Vagina (tissue), 2 donors: ENCODE results near the gene BMP2K. TPM values are rescaled to one million over a fixed set of nuclear protein-coding genes. Genes with fewer than 3 reads are reported as not detected.

ENCODE experiments used
- DNase-seq, 2 donors: peaks; one replicate each; pipeline ENCODE4 v3.0.0-alpha.2; 2017; ENCODE audit errors: extremely low spot score in 2 of 2
- H3K27ac ChIP-seq: fragments of 200-600 bp; sonication (generic); one replicate; pipeline ENCODE4 v1.5.1; 2019
- H3K27me3 ChIP-seq: fragments of 200-600 bp; sonication (generic); one replicate; pipeline ENCODE4 v1.5.1; 2019
- H3K36me3 ChIP-seq, 2 donors: fragments of 200-600 bp; sonication (generic); one replicate each; pipeline ENCODE4 v1.5.1; 2017 to 2019
- H3K4me1 ChIP-seq: fragments of 200-600 bp; sonication (generic); one replicate; pipeline ENCODE4 v1.5.1; 2019
- H3K4me3 ChIP-seq, 2 donors: fragments of 200-600 bp; sonication (generic); 1 replicate in 1 of 2; 2 replicates in 1 of 2; pipeline ENCODE4 v1.5.1; 2016 to 2019
- H3K9me3 ChIP-seq: fragments of 200-600 bp; sonication (generic); one replicate; pipeline ENCODE4 v1.5.1; 2019
- CTCF ChIP-seq, 3 experiments: fragments of 450-650 bp in 2 of 3; fragments of 200-600 bp in 1 of 3; sonication (generic) in 1 of 3; IDR thresholded peaks; one replicate each; pipeline ENCODE4 v1.5.1; 2017 to 2019; ENCODE audit warnings: antibody characterized with exemption in 3 of 3, mild to moderate bottlenecking in 2 of 3, moderate library complexity in 2 of 3
- POLR2A ChIP-seq, 2 donors: fragments of 450-650 bp; IDR thresholded peaks; one replicate each; pipeline ENCODE4 v1.6.1; 2017; ENCODE audit warnings: antibody characterized with exemption in 2 of 2, mild to moderate bottlenecking in 2 of 2, moderate library complexity in 2 of 2
- POLR2AphosphoS5 ChIP-seq, 2 donors: sonication (generic); formaldehyde crosslinking; IDR thresholded peaks; one replicate each; pipeline ENCODE4 v1.9.0; 2017; ENCODE audit warnings: antibody characterized with exemption in 2 of 2, mild to moderate bottlenecking in 2 of 2, low read depth in 1 of 2; ENCODE audit not compliant: insufficient read depth in 1 of 2
- intact Hi-C: fragments of 100-400 bp; cut with DNase I; formaldehyde crosslinking; loops from one replicate; pipeline ENCODE4 v1.15.1; 2023
- total RNA-seq: library from RNA; depleted of rRNA; stranded (reverse); fragments of >200 nt; gene quantifications from one replicate; pipeline ENCODE4 v1.2.3, GENCODE V29; 2016

Gene BMP2K
- total RNA-seq, 1 donor from 2014 or later, result 34.9 TPM

- no peak for TF ChIP-seq POLR2AphosphoS5 (IDR thresholded peaks at IDR 0.05; ENCODE audit: insufficient read depth in 1 of 2, low read depth in 1 of 2)
- TF ChIP-seq CTCF (IDR thresholded peaks at IDR 0.05), result no peak
- no peak for TF ChIP-seq POLR2A (IDR thresholded peaks at IDR 0.05)
- DNase-seq, result no peak
- Histone ChIP-seq H3K27me3 (no peaks in the 10 kb centered on the region), H3K4me3 (no peak overlapping the region), H3K36me3 (no peaks in the 10 kb centered on the region), H3K9me3 (no peaks in the 10 kb centered on the region), H3K27ac (no peak overlapping the region), H3K4me1 (no peaks in the 10 kb centered on the region)
- intact Hi-C loops, result no loop called here
Measured at GRCh38 chr4:78735697-78736096, 40.5 kb upstream of the BMP2K start.

GRCh38 chr4:78737035-78737434 lies 39.1 kb upstream of the BMP2K start:
- no peaks in the 10 kb centered on the region for H3K9me3 ChIP-seq

GRCh38 chr4:78737973-78738372 lies 38.2 kb upstream of the BMP2K start:
- H3K27me3 ChIP-seq, result no peaks in the 10 kb centered on the region
- H3K27ac ChIP-seq, result no peak overlapping the region
- no peak overlapping the region for H3K4me3 ChIP-seq
- H3K36me3 ChIP-seq, result no peaks in the 10 kb centered on the region
- no peaks in the 10 kb centered on the region for H3K4me1 ChIP-seq
- DNase-seq, result no peak
- H3K9me3 ChIP-seq, result no peaks in the 10 kb centered on the region
- TF ChIP-seq POLR2A (IDR thresholded peaks at IDR 0.05) (no peak), POLR2AphosphoS5 (IDR thresholded peaks at IDR 0.05; ENCODE audit: insufficient read depth in 1 of 2, low read depth in 1 of 2) (no peak), CTCF (IDR thresholded peaks at IDR 0.05) (no peak)
- intact Hi-C loops, result no loop called here

More at GRCh38 chr4:78737035-78737434, 39.1 kb upstream of the BMP2K start:
- H3K36me3 ChIP-seq, result no peaks in the 10 kb centered on the region
- no peak overlapping the region for H3K4me3 ChIP-seq
- no peaks in the 10 kb centered on the region for H3K4me1 ChIP-seq
- intact Hi-C loops, result no loop called here
- no peaks in the 10 kb centered on the region for H3K27me3 ChIP-seq
- H3K27ac ChIP-seq, result no peak overlapping the region
- no peak for TF ChIP-seq POLR2A (IDR thresholded peaks at IDR 0.05)
- TF ChIP-seq CTCF (IDR thresholded peaks at IDR 0.05), result no peak
- TF ChIP-seq POLR2AphosphoS5 (IDR thresholded peaks at IDR 0.05; ENCODE audit: insufficient read depth in 1 of 2, low read depth in 1 of 2), result no peak
- DNase-seq, result no peak

GRCh38 chr4:78742300-78742699 lies 33.9 kb upstream of the BMP2K start:
- no peaks in the 10 kb centered on the region for H3K27me3 ChIP-seq
- no peak for TF ChIP-seq POLR2A (IDR thresholded peaks at IDR 0.05)
- TF ChIP-seq POLR2AphosphoS5 (IDR thresholded peaks at IDR 0.05; ENCODE audit: insufficient read depth in 1 of 2, low read depth in 1 of 2), result no peak
- no peak for TF ChIP-seq CTCF (IDR thresholded peaks at IDR 0.05)
- DNase-seq, result no peak
- no peaks in the 10 kb centered on the region for H3K36me3 ChIP-seq
- no peak overlapping the region for H3K27ac ChIP-seq
- intact Hi-C loops, result no loop called here
- H3K4me1 ChIP-seq, result no peaks in the 10 kb centered on the region
- H3K4me3 ChIP-seq, result no peak overlapping the region
- no peaks in the 10 kb centered on the region for H3K9me3 ChIP-seq

- H3K27me3 ChIP-seq, result no peaks in the 10 kb centered on the region
- no peak overlapping the region for H3K27ac ChIP-seq
- TF ChIP-seq POLR2A (IDR thresholded peaks at IDR 0.05) (no peak), CTCF (IDR thresholded peaks at IDR 0.05) (no peak), POLR2AphosphoS5 (IDR thresholded peaks at IDR 0.05; ENCODE audit: insufficient read depth in 1 of 2, low read depth in 1 of 2) (no peak)
- no peak overlapping the region for H3K4me3 ChIP-seq
- H3K36me3 ChIP-seq, result no peaks in the 10 kb centered on the region
- DNase-seq, result no peak
- H3K9me3 ChIP-seq, result no peaks in the 10 kb centered on the region
- intact Hi-C loops, result no loop called here
- H3K4me1 ChIP-seq, result no peaks in the 10 kb centered on the region
Measured at GRCh38 chr4:78747475-78747922, 28.7 kb upstream of the BMP2K start.
